Esophagus muscularis mucosa (tissue), 4 donors: ENCODE results near the gene ACAD11. TPM values are rescaled to one million over a fixed set of nuclear protein-coding genes. Genes with fewer than 3 reads are reported as not detected.

ENCODE experiments used
- DNase-seq: peaks from one replicate; pipeline ENCODE4 v3.0.0-alpha.2; 2017; ENCODE audit errors: extremely low spot score
- H3K27ac ChIP-seq, 4 donors: fragments of 200-600 bp; sonication (generic); replicated peaks in 1 of 4; 1 replicate in 3 of 4; 2 replicates in 1 of 4; pipeline ENCODE4 v1.5.1; 2016 to 2019; ENCODE audit warnings: mild to moderate bottlenecking in 1 of 4
- H3K27me3 ChIP-seq, 4 donors: fragments of 200-600 bp; sonication (generic); one replicate each; pipeline versions ENCODE4 v1.5.1 to v1.6.0; 2016 to 2019
- H3K36me3 ChIP-seq, 4 donors: fragments of 200-600 bp; sonication (generic); one replicate each; pipeline ENCODE4 v1.5.1; 2016 to 2019
- H3K4me1 ChIP-seq, 4 donors: fragments of 200-600 bp; sonication (generic); one replicate each; pipeline ENCODE4 v1.5.1; 2016 to 2019
- H3K4me3 ChIP-seq, 4 donors: fragments of 200-600 bp; sonication (generic); 1 replicate in 2 of 4; 2 replicates in 2 of 4; pipeline ENCODE4 v1.5.1; 2016 to 2019; ENCODE audit warnings: mild to moderate bottlenecking in 4 of 4, moderate library complexity in 1 of 4
- H3K9me3 ChIP-seq, 4 donors: fragments of 200-600 bp; sonication (generic); 1 replicate in 3 of 4; 2 replicates in 1 of 4; pipeline ENCODE4 v1.5.1; 2016 to 2019
- EP300 ChIP-seq: sonication (generic); formaldehyde crosslinking; IDR thresholded peaks from one replicate; pipeline ENCODE4 v1.6.1; 2017; ENCODE audit warnings: antibody characterized with exemption
- POLR2A ChIP-seq: fragments of 450-650 bp; IDR thresholded peaks from one replicate; pipeline ENCODE4 v1.6.1; 2017; ENCODE audit warnings: antibody characterized with exemption, moderate library complexity, mild to moderate bottlenecking, low read depth
- POLR2AphosphoS5 ChIP-seq, 2 donors: sonication (generic); formaldehyde crosslinking; IDR thresholded peaks; one replicate each; pipeline ENCODE4 v1.6.1; 2017; ENCODE audit warnings: antibody characterized with exemption in 2 of 2
- WGBS: methylation state at CpG from one replicate; pipeline ENCODE4 v1.1.5; 2018; 5-methylcytosine and 5-hydroxymethylcytosine counted together
- intact Hi-C: fragments of 100-400 bp; cut with DNase I; formaldehyde crosslinking; loops from one replicate; pipeline ENCODE4 v1.15.1; 2023
- total RNA-seq, 4 donors: library from RNA; depleted of rRNA; stranded (reverse); fragments of >200 nt; gene quantifications; one replicate each; pipeline versions ENCODE4 v1.1.0 to v1.2.1, GENCODE V29; 2016
- TF ChIP-seq, protein P1 (sequence below), 3 experiments: fragments of 200-600 bp in 2 of 3; fragments of 450-650 bp in 1 of 3; sonication (generic) in 2 of 3; IDR thresholded peaks; one replicate each; pipeline ENCODE4 v1.5.1; 2017 to 2019; ENCODE audit warnings: antibody characterized with exemption in 3 of 3, mild to moderate bottlenecking in 2 of 3, moderate library complexity in 1 of 3

The ACAD11 gene, protein sequence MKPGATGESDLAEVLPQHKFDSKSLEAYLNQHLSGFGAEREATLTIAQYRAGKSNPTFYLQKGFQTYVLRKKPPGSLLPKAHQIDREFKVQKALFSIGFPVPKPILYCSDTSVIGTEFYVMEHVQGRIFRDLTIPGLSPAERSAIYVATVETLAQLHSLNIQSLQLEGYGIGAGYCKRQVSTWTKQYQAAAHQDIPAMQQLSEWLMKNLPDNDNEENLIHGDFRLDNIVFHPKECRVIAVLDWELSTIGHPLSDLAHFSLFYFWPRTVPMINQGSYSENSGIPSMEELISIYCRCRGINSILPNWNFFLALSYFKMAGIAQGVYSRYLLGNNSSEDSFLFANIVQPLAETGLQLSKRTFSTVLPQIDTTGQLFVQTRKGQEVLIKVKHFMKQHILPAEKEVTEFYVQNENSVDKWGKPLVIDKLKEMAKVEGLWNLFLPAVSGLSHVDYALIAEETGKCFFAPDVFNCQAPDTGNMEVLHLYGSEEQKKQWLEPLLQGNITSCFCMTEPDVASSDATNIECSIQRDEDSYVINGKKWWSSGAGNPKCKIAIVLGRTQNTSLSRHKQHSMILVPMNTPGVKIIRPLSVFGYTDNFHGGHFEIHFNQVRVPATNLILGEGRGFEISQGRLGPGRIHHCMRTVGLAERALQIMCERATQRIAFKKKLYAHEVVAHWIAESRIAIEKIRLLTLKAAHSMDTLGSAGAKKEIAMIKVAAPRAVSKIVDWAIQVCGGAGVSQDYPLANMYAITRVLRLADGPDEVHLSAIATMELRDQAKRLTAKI
- 10 to 100 TPM; 14.1 to 26.6 (median 17.2) TPM for total RNA-seq

DNA sequence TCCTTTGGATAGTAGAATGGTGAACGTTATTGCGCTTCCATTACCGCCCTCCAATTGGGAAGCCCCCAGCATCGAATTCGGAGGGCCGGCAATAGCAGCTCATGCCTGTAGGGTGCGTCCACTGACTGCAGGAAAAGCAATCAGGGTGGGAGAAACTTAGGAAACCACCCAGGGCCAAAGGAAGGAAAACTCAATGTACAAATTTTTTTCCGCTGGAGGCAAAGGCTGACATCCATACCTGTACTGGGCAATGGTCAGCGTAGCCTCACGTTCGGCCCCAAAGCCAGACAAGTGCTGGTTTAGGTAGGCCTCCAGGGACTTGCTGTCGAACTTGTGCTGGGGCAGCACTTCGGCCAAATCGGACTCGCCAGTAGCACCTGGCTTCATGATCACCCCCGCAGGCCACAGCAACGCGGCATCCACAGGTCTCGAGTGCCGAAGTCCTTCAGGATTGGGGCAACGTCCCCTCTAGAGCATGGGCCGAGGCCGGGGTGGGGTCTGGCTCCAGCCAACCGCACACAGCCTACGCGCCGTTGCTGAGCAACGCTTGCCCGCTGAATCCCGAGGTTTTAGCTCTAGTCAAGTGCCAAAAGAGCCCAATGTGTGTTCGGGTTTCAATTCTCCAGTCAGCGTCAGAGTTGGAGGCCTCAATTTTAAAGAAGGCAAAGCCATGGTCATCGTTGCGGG lies at the start of gene ACAD11:
ACAD11 (minus strand) TSS at position 445 of the 687 bp plus-strand sequence; CDS start at position 387, 58 bp downstream.
- TF ChIP-seq, protein P1, sequence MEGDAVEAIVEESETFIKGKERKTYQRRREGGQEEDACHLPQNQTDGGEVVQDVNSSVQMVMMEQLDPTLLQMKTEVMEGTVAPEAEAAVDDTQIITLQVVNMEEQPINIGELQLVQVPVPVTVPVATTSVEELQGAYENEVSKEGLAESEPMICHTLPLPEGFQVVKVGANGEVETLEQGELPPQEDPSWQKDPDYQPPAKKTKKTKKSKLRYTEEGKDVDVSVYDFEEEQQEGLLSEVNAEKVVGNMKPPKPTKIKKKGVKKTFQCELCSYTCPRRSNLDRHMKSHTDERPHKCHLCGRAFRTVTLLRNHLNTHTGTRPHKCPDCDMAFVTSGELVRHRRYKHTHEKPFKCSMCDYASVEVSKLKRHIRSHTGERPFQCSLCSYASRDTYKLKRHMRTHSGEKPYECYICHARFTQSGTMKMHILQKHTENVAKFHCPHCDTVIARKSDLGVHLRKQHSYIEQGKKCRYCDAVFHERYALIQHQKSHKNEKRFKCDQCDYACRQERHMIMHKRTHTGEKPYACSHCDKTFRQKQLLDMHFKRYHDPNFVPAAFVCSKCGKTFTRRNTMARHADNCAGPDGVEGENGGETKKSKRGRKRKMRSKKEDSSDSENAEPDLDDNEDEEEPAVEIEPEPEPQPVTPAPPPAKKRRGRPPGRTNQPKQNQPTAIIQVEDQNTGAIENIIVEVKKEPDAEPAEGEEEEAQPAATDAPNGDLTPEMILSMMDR (IDR thresholded peaks at IDR 0.05) = peak; percentile 53 to 84 (median 54)
- TF ChIP-seq POLR2AphosphoS5 (IDR thresholded peaks at IDR 0.05) (peak; percentile 26 to 82), EP300 (no peak)
- Histone ChIP-seq H3K4me1 (peaks cover 45 to 70% (median 57%) of the 10 kb centered on the region in 4 donors), H3K27ac (peak within 1 kb of the TSS; percentile 90 to 96 (median 92)), H3K27me3 (no peaks in the 10 kb centered on the region), H3K9me3 (no peaks in the 10 kb centered on the region), H3K4me3 (peak within 1 kb of the TSS; percentile 76 to 96 (median 86)), H3K36me3 (no peaks in the 10 kb centered on the region)
- intact Hi-C loops = loop anchor here (5.0 kb wide), 1 partner anchor 63 kb away; the partner anchor contains the start of gene NPHP3
- WGBS = 0% methylated on average over 24 of the region's 34 CpGs
- peak; percentile 93 for DNase-seq

DNA sequence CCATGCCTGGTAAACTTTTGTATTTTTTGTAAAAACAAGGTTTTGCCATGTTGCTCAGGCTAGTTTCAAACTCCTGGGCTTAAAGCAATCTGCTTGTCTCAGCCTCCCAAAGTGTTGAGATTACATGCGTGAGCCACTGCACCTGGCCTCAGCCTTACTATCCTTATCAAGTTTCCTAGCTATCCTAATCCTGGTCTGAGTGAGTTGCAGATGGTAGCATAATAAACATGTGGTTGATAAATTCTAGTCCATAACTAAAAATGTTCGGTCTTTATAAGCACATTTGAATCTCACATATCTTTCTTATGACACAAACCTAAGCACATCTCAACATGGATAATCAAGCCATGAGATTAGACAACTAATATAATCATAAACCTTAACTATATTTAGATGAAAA lies 44.1 kb upstream of the ACAD11 start:
- 86% methylated on average over 2 of the region's 2 CpGs for WGBS
- TF ChIP-seq EP300 (no peak), POLR2A (no peak), POLR2AphosphoS5 (IDR thresholded peaks at IDR 0.05) (no peak)
- TF ChIP-seq, protein P1 (IDR thresholded peaks at IDR 0.05) = no peak
- peaks cover 49 to 100% (median 77%) of the 10 kb centered on the region in 4 donors for H3K36me3 ChIP-seq
- H3K9me3 ChIP-seq = no peaks in the 10 kb centered on the region
- H3K4me3 ChIP-seq = no peak overlapping the region
- H3K27ac ChIP-seq = no peak overlapping the region
- H3K4me1 ChIP-seq = no peaks in the 10 kb centered on the region
- no peaks in the 10 kb centered on the region for H3K27me3 ChIP-seq
- DNase-seq = no peak
- intact Hi-C loops = no loop called here

DNA sequence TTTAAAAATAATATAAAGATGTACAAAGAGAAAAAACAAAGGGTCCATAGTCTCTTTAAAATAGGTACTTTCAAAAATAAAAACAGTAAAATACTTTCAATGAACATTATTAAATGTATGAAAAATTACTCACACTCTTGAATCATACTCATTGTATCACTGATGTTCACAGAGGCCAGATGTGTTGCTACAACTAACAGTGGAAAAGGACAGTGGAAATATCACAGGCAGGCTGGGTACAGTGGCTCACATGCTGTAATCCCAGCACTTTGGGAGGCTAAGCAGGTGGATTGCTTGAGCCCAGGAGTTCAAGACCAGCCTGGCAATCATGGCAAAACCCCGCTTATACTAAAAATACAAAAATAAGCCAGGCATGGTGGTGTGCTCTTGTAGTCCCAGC lies 35.8 kb upstream of the ACAD11 start:
- H3K36me3 ChIP-seq = peaks cover 53 to 99% (median 92%) of the 10 kb centered on the region in 4 donors
- no peaks in the 10 kb centered on the region for H3K4me1 ChIP-seq
- intact Hi-C loops = loop anchor here (10.0 kb wide), 1 partner anchor 201 kb away; no protein-coding TSS in a partner anchor
- H3K27ac ChIP-seq = no peak overlapping the region
- WGBS = 94% methylated on average over 1 of the region's 1 CpG
- no peak for DNase-seq
- H3K27me3 ChIP-seq = no peaks in the 10 kb centered on the region
- H3K9me3 ChIP-seq = no peaks in the 10 kb centered on the region
- no peak for TF ChIP-seq POLR2AphosphoS5 (IDR thresholded peaks at IDR 0.05)
- no peak for TF ChIP-seq EP300
- TF ChIP-seq, protein P1 (IDR thresholded peaks at IDR 0.05) = no peak
- no peak for TF ChIP-seq POLR2A
- no peak overlapping the region for H3K4me3 ChIP-seq

DNA sequence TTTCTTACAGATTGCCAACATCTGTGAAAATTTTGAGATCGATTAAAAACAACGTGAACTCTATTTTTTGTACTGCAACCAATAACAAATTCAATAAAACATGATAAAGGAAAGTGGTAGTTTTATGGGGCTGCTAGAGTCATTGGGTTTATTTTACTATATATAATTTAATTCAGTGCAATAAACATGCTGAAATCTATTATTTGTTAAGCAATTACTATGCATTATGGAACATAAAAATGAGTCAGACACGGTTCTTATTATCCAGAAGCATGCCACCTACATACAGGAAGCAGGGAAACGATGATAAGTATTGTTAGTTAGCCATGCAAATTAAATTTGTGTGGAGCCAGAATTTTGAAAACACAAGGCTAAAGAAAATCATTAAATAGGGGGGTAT lies 35.4 kb upstream of the ACAD11 start:
- TF ChIP-seq POLR2AphosphoS5 (IDR thresholded peaks at IDR 0.05) (no peak), EP300 (no peak), POLR2A (no peak)
- TF ChIP-seq, protein P1 (IDR thresholded peaks at IDR 0.05) = no peak
- H3K9me3 ChIP-seq = no peaks in the 10 kb centered on the region
- intact Hi-C loops = loop anchor here (10.0 kb wide), 1 partner anchor 200 kb away; no protein-coding TSS in a partner anchor
- no peaks in the 10 kb centered on the region for H3K4me1 ChIP-seq
- H3K4me3 ChIP-seq = no peak overlapping the region
- peaks cover 53 to 99% (median 92%) of the 10 kb centered on the region in 4 donors for H3K36me3 ChIP-seq
- no peak for DNase-seq
- H3K27ac ChIP-seq = no peak overlapping the region
- H3K27me3 ChIP-seq = no peaks in the 10 kb centered on the region
- 66% methylated on average over 4 of the region's 4 CpGs for WGBS
